MCF 10A (cell line): Measurements from ENCODE around the gene MTRFR. TPM values are rescaled to one million over a fixed set of nuclear protein-coding genes. Genes with fewer than 3 reads are reported as not detected.

Experiments used
- BruUV-seq: library from RNA; stranded (reverse); fragments of 400-500 nt; replicated peaks from 2 replicates; lab custom pipeline; 2021; lab: Mats Ljungman, UMichigan
- CTCF ChIA-PET: fragments of 300-600 bp; sonication (Branson Sonifier 250); formaldehyde crosslinking; extraction: SDS; loops from one replicate; lab custom pipeline; 2021; ENCODE audit warnings: antibody characterized with exemption, inconsistent platforms; lab: Yijun Ruan, JAX
- POLR2A ChIA-PET: fragments of 300-600, 350-650 bp; sonication (Branson Sonifier 250); formaldehyde crosslinking; extraction: SDS; loops from one replicate; lab custom pipeline; 2020; ENCODE audit warnings: antibody characterized with exemption, inconsistent platforms; lab: Yijun Ruan, JAX
- DNase-seq: peaks from one replicate; pipeline ENCODE4 v3.0.0-alpha.2; 2018; ENCODE audit not compliant: unreplicated experiment
- H3K27ac Mint-ChIP-seq: one replicate; pipeline ENCODE4 v1.8.0; 2022; ENCODE audit warnings: mild to moderate bottlenecking, low read depth, mixed read lengths; ENCODE audit not compliant: unreplicated experiment
- H3K27me3 Mint-ChIP-seq: one replicate; pipeline ENCODE4 v1.8.0; 2022; ENCODE audit warnings: mixed read lengths; ENCODE audit not compliant: insufficient read depth, unreplicated experiment
- H3K36me3 Mint-ChIP-seq: one replicate; pipeline ENCODE4 v1.8.0; 2022; ENCODE audit warnings: mild to moderate bottlenecking, moderate library complexity, mixed read lengths; ENCODE audit not compliant: insufficient read depth, unreplicated experiment
- H3K4me1 Mint-ChIP-seq: one replicate; pipeline ENCODE4 v1.8.0; 2022; ENCODE audit warnings: mixed read lengths; ENCODE audit not compliant: insufficient read depth, unreplicated experiment
- H3K4me3 Mint-ChIP-seq: one replicate; pipeline ENCODE4 v1.8.0; 2022; ENCODE audit warnings: mild to moderate bottlenecking, moderate library complexity, mixed read lengths; ENCODE audit not compliant: unreplicated experiment
- H3K9me3 Mint-ChIP-seq: one replicate; pipeline ENCODE4 v1.8.0; 2022; ENCODE audit warnings: mixed read lengths; ENCODE audit not compliant: unreplicated experiment
- intact Hi-C: fragments of 100-400 bp; cut with micrococcal nuclease; formaldehyde crosslinking; loops from 2 replicates; pipeline ENCODE4 v1.14.1; 2022
- total RNA-seq: library from RNA; stranded (reverse); gene quantifications from 2 replicates; pipeline ENCODE4 v1.2.3, GENCODE V29; 2022
- TF ChIP-seq, protein P1 (sequence below): fragments of 200-600 bp; IDR thresholded peaks from one replicate; pipeline ENCODE4 v1.8.0; 2022; ENCODE audit warnings: antibody characterized with exemption, mild to moderate bottlenecking; ENCODE audit not compliant: unreplicated experiment

The MTRFR gene
- total RNA-seq, 1 experiment from 2014 or later, result 26.5 TPM

DNA sequence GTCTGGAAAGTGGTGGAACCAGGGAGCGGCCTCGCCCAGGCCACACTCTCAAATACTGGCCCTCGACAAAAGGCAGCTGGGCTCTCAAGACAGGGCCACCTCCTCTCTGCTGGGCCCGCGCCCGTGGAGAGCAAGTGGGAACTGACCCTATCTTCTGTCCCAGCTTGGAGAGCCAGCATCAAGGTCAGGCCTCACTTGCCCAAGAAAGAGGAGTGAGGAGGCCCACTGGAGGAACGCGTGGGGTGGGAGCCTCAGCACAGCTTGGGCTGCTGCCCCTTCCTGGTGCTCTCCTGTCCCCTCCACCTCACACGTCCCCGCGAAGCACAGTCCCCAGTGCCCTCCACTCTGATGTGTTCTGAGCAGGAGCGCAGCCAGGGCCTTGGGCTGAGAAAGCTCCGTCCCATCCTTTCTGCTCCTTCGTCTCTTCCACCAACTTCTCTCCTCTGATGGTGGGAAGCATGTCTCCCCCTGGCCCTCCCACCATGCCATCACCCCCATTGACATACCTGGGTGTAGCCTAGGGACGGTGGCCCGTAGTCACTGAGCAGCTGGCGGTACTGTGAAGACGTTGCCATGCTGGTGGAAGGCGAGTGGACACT is 33.5 kb downstream of the MTRFR start:
- ChIA-PET POLR2A (interaction anchor here (0.6 to 1.8 kb wide), 2 partner anchors 8 to 764 kb away, joined by 3 to 7 read pairs; no protein-coding TSS in a partner anchor), CTCF (interaction anchor here (0.5 to 1.4 kb wide), 3 partner anchors 29 to 216 kb away, joined by 3 to 5 read pairs (median 3); no protein-coding TSS in a partner anchor)
- no TSS peak for BruUV-seq
- Mint-ChIP-seq H3K27me3 (no peaks in the 10 kb centered on the region), H3K27ac (no peak overlapping the region), H3K9me3 (no peaks in the 10 kb centered on the region), H3K4me3 (no peak overlapping the region), H3K36me3 (peaks cover 29% of the 10 kb centered on the region), H3K4me1 (peaks cover 11% of the 10 kb centered on the region)
- intact Hi-C loops, result no loop called here
- TF ChIP-seq, protein P1, sequence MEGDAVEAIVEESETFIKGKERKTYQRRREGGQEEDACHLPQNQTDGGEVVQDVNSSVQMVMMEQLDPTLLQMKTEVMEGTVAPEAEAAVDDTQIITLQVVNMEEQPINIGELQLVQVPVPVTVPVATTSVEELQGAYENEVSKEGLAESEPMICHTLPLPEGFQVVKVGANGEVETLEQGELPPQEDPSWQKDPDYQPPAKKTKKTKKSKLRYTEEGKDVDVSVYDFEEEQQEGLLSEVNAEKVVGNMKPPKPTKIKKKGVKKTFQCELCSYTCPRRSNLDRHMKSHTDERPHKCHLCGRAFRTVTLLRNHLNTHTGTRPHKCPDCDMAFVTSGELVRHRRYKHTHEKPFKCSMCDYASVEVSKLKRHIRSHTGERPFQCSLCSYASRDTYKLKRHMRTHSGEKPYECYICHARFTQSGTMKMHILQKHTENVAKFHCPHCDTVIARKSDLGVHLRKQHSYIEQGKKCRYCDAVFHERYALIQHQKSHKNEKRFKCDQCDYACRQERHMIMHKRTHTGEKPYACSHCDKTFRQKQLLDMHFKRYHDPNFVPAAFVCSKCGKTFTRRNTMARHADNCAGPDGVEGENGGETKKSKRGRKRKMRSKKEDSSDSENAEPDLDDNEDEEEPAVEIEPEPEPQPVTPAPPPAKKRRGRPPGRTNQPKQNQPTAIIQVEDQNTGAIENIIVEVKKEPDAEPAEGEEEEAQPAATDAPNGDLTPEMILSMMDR, result no peak
- DNase-seq, result no peak

DNA sequence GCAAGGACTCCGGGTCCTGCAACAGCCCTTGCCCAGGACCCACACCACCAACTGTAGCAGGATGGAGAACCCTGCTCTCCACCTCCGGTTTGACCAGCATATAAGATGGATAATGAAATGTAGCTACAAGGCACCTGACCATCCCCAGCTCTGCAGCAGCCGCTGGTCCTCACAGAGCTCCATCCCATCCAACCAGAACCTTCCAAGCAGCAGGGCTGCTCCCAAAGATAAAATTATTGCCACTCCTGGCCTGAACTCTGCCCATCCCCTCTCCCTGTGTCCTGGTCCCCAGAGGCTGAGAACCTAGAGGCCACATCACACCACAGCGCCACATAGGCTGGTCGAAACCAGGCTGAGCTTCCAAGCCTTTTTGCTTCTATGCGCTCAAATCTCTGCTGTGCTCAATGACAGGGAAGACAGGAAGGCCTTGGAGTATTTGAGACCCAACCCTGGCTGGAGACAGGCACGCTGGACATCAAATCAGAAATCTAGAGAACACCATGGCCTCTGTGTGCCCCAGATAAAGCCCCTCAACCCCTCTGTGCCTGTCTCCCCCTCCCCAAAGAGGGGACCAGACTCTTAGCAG is 34.2 kb downstream of the MTRFR start:
- no peaks in the 10 kb centered on the region for H3K27me3 Mint-ChIP-seq
- peaks cover 11% of the 10 kb centered on the region for H3K4me1 Mint-ChIP-seq
- TF ChIP-seq, protein P1, result no peak
- ChIA-PET CTCF (interaction anchor here (1.1 to 1.4 kb wide), 2 partner anchors 10 to 30 kb away, joined by 4 to 5 read pairs; no protein-coding TSS in a partner anchor), POLR2A (interaction anchor here (1.8 kb wide), 1 partner anchor 9 kb away, joined by 7 read pairs; no protein-coding TSS in a partner anchor)
- H3K9me3 Mint-ChIP-seq, result no peaks in the 10 kb centered on the region
- H3K36me3 Mint-ChIP-seq, result peaks cover 25% of the 10 kb centered on the region
- no peak overlapping the region for H3K27ac Mint-ChIP-seq
- no peak overlapping the region for H3K4me3 Mint-ChIP-seq
- no TSS peak for BruUV-seq
- intact Hi-C loops, result no loop called here
- DNase-seq, result no peak

DNA sequence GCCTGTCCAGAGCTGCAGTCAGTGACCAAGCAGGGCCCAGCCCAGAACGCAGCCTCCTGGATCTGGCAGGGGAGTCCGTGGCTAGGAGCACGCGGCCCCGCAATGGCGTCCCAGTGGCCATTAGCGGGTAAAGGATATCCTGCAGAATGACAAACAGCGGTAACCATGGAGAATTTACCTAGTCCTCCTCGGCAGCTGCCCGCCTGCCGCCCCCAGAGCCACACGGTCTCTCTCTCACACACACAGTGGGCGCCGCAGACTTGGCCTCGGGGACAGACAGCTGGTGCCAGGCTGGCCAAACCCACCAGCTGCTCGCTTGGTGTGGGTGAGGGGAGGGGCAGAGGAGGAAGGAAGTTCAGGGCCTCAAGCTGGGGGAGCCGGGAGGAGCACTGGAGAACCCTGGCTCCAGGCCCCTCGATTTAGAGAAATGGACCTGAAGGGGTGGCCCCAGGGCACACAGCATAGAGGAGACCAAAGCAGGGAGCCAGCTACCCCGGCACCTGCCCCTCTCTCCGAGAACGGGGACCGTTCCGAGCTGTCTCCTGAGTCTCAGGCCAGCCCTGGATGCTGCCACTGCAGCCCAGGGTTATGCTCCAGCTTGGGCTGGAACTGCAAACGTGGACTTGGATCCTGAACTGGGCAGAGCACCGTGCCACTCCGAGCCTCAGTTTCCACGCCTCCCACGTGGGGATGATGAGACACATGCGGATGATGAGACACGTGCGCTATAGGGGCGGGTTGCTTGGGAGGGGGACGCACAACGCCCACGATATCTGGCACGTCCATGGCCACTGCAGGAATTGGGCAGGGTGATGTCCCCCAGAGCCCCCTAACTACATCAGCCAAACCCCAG is 35.0 kb downstream of the MTRFR start:
- H3K27me3 Mint-ChIP-seq, result no peaks in the 10 kb centered on the region
- peaks cover 20% of the 10 kb centered on the region for H3K36me3 Mint-ChIP-seq
- H3K4me1 Mint-ChIP-seq, result peaks cover 11% of the 10 kb centered on the region
- CTCF ChIA-PET, result interaction anchor here (0.6 to 1.1 kb wide), 3 partner anchors 9 to 334 kb away, joined by 3 to 4 read pairs (median 3); no protein-coding TSS in a partner anchor
- intact Hi-C loops, result no loop called here
- H3K27ac Mint-ChIP-seq, result no peak overlapping the region
- no peaks in the 10 kb centered on the region for H3K9me3 Mint-ChIP-seq
- no peak overlapping the region for H3K4me3 Mint-ChIP-seq
- DNase-seq, result no peak
- POLR2A ChIA-PET, result interaction anchor here (1.0 to 1.8 kb wide), 2 partner anchors 10 to 35 kb away, joined by 3 to 7 read pairs; partner anchors contain the start of gene MTRFR
- TF ChIP-seq, protein P1, result no peak
- no TSS peak for BruUV-seq
